ENCODE data around the gene PITPNC1.

- TF ChIP-seq FOS (IDR thresholded peaks at IDR 0.05; ENCODE audit: borderline replicate concordance, insufficient read depth, low read length) (no peak), CTCF (IDR thresholded peaks at IDR 0.05; ENCODE audit: extremely low read depth in 1 of 2, insufficient read depth in 1 of 2, low read depth in 1 of 2, low read length in 2 of 2) (no peak), MAX (IDR thresholded peaks at IDR 0.05; ENCODE audit: insufficient read depth, insufficient read length) (no peak), EZH2 (IDR thresholded peaks at IDR 0.05; ENCODE audit: borderline replicate concordance, low read depth, low read length, severe bottlenecking) (no peak), POLR2A (IDR thresholded peaks at IDR 0.05; ENCODE audit: low read depth, low read length) (no peak)
Measured at GRCh38 chr17:67415291-67415690, 38.2 kb downstream of the PITPNC1 start.

Measured in endothelial cell of umbilical vein (primary cell).